ENCODE data around the gene OLFM1. TPM values are rescaled to one million over a fixed set of nuclear protein-coding genes. Genes with fewer than 3 reads are reported as not detected.

The OLFM1 gene
- total RNA-seq, 2 donors from 2014 or later: 11.0 to 23.2 TPM

- Mint-ChIP-seq H3K27me3 (ENCODE audit: insufficient read depth) (no peaks in the 10 kb centered on the region), H3K9me3 (peaks cover 7% of the 10 kb centered on the region), H3K4me3 (no peak overlapping the region), H3K27ac (no peak overlapping the region), H3K36me3 (ENCODE audit: low read depth) (no peaks in the 10 kb centered on the region), H3K4me1 (no peaks in the 10 kb centered on the region)
- Histone ChIP-seq H3K9me3 (ENCODE audit: control insufficient read depth, low read length) (no peaks in the 10 kb centered on the region), H3K4me1 (ENCODE audit: control insufficient read depth, insufficient read depth, low read length) (no peaks in the 10 kb centered on the region), H3K36me3 (ENCODE audit: control insufficient read depth, insufficient read depth, low read length) (no peaks in the 10 kb centered on the region), H3K27me3 (ENCODE audit: control insufficient read depth, insufficient read depth, low read length, poor library complexity, severe bottlenecking) (no peaks in the 10 kb centered on the region), H3K9ac (ENCODE audit: extremely low read depth, low read length, poor library complexity, severe bottlenecking) (no peak overlapping the region), H3K4me3 (ENCODE audit: low read length) (no peak overlapping the region), H3K27ac (ENCODE audit: low read depth, low read length) (no peak overlapping the region)
- no peak for TF ChIP-seq CTCF (conservative IDR thresholded peaks at IDR 0.05)
- peak; percentile 30 for DNase-seq
- WGBS, 2 experiments (ENCODE audit: insufficient coverage in 1 of 2, insufficient read length in 1 of 2): 93 to 97% methylated on average over 10 to 17 of the region's 17 CpGs
These were observed 36.0 kb upstream of the OLFM1 start for GRCh38 chr9:135051316-135052038.

- H3K36me3 Mint-ChIP-seq (ENCODE audit: low read depth): no peaks in the 10 kb centered on the region
- no peaks in the 10 kb centered on the region for H3K4me1 Mint-ChIP-seq
- no peak overlapping the region for H3K9ac ChIP-seq (ENCODE audit: extremely low read depth, low read length, poor library complexity, severe bottlenecking)
- TF ChIP-seq CTCF (conservative IDR thresholded peaks at IDR 0.05): no peak
- H3K4me3 Mint-ChIP-seq: no peak overlapping the region
- no peak overlapping the region for H3K27ac ChIP-seq (ENCODE audit: low read depth, low read length)
- no peaks in the 10 kb centered on the region for H3K27me3 ChIP-seq (ENCODE audit: control insufficient read depth, insufficient read depth, low read length, poor library complexity, severe bottlenecking)
- no peak for DNase-seq
- no peak overlapping the region for H3K4me3 ChIP-seq (ENCODE audit: low read length)
- no peak overlapping the region for H3K27ac Mint-ChIP-seq
- H3K4me1 ChIP-seq (ENCODE audit: control insufficient read depth, insufficient read depth, low read length): no peaks in the 10 kb centered on the region
- 88 to 92% methylated on average over 3 to 5 of the region's 5 CpGs for WGBS, 2 experiments (ENCODE audit: insufficient coverage in 1 of 2, insufficient read length in 1 of 2)
- H3K9me3 Mint-ChIP-seq: peaks cover 7% of the 10 kb centered on the region
- H3K27me3 Mint-ChIP-seq (ENCODE audit: insufficient read depth): no peaks in the 10 kb centered on the region
- no peaks in the 10 kb centered on the region for H3K36me3 ChIP-seq (ENCODE audit: control insufficient read depth, insufficient read depth, low read length)
- H3K9me3 ChIP-seq (ENCODE audit: control insufficient read depth, low read length): no peaks in the 10 kb centered on the region
These were observed 34.3 kb upstream of the OLFM1 start for GRCh38 chr9:135053133-135053532.

GRCh38 chr9:135055181-135055580 lies 32.3 kb upstream of the OLFM1 start:
- no peak overlapping the region for H3K9ac ChIP-seq (ENCODE audit: extremely low read depth, low read length, poor library complexity, severe bottlenecking)
- Mint-ChIP-seq H3K4me3 (no peak overlapping the region), H3K4me1 (no peaks in the 10 kb centered on the region), H3K27me3 (ENCODE audit: insufficient read depth) (peaks cover 2% of the 10 kb centered on the region), H3K27ac (no peak overlapping the region), H3K36me3 (ENCODE audit: low read depth) (no peaks in the 10 kb centered on the region), H3K9me3 (peaks cover 7% of the 10 kb centered on the region)
- TF ChIP-seq CTCF (conservative IDR thresholded peaks at IDR 0.05): no peak
- H3K4me3 ChIP-seq (ENCODE audit: low read length): no peak overlapping the region
- no peaks in the 10 kb centered on the region for H3K9me3 ChIP-seq (ENCODE audit: control insufficient read depth, low read length)
- DNase-seq: no peak
- H3K4me1 ChIP-seq (ENCODE audit: control insufficient read depth, insufficient read depth, low read length): no peaks in the 10 kb centered on the region
- no peak overlapping the region for H3K27ac ChIP-seq (ENCODE audit: low read depth, low read length)
- no peaks in the 10 kb centered on the region for H3K36me3 ChIP-seq (ENCODE audit: control insufficient read depth, insufficient read depth, low read length)
- H3K27me3 ChIP-seq (ENCODE audit: control insufficient read depth, insufficient read depth, low read length, poor library complexity, severe bottlenecking): peaks cover 12% of the 10 kb centered on the region
- 87 to 89% methylated on average over 2 to 3 of the region's 3 CpGs for WGBS, 2 experiments (ENCODE audit: insufficient coverage in 1 of 2, insufficient read length in 1 of 2)
